ENCODE data around the gene HSPH1.
"Not testable (repeated sequence)": the region's sequence is repeated elsewhere in the genome, so short reads cannot be mapped to it uniquely, and the experiment has no call there.

Gene HSPH1

GRCh38 chr13:31191748-31192147, 30.0 kb upstream of the HSPH1 start:
- no peak overlapping the region for H3K27ac Mint-ChIP-seq
- no peaks in the 10 kb centered on the region for H3K4me1 Mint-ChIP-seq
- H3K27me3 Mint-ChIP-seq: peaks cover 8% of the 10 kb centered on the region
- no peak overlapping the region for H3K4me3 Mint-ChIP-seq
- DNase-seq (no peak), ATAC-seq (no peak)
- no peaks in the 10 kb centered on the region for H3K9me3 Mint-ChIP-seq
- H3K36me3 Mint-ChIP-seq (ENCODE audit: low read depth): no peaks in the 10 kb centered on the region

DNA sequence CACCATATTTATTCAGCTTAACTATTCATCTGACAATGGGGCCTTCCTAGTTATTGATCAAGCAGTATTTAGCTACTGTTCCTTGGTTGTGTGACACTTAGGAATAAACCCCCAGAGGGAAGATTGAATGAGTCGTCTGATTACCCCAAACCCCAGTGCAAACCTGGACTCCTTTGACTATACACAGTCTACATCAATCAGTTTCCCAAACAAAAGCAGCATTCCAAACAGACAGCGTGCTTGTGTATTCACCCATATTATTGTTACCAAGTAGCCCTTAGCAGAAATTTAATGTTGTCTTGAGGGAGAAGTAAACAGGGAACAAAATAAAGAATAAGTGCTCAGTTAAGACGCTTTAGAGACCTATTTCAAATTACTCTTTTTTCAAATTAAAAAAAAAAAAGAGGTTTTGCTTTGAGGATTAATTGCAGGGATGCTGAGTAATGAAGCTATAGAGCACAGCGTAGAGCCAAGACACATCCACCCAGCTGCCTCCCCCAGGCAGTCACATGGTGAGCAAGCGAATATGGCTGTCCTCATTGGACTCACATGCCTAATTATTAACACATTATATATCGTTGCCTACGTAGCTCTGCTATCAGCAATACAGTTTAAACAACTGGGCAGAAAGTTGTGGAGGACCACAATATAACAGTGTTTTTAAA, 23.4 kb upstream of the HSPH1 start:
- Mint-ChIP-seq H3K27me3 (peaks cover 4% of the 10 kb centered on the region), H3K27ac (no peak overlapping the region), H3K9me3 (no peaks in the 10 kb centered on the region), H3K4me1 (no peaks in the 10 kb centered on the region), H3K4me3 (no peak overlapping the region), H3K36me3 (ENCODE audit: low read depth) (no peaks in the 10 kb centered on the region)
- DNase-seq: no peak
- no peak for ATAC-seq

GRCh38 chr13:31184451-31184850, 22.7 kb upstream of the HSPH1 start:
- no peak for ATAC-seq
- Mint-ChIP-seq H3K4me1 (no peaks in the 10 kb centered on the region), H3K9me3 (no peaks in the 10 kb centered on the region), H3K27me3 (peaks cover 2% of the 10 kb centered on the region), H3K4me3 (no peak overlapping the region), H3K27ac (no peak overlapping the region), H3K36me3 (ENCODE audit: low read depth) (no peaks in the 10 kb centered on the region)
- no peak for DNase-seq

DNA sequence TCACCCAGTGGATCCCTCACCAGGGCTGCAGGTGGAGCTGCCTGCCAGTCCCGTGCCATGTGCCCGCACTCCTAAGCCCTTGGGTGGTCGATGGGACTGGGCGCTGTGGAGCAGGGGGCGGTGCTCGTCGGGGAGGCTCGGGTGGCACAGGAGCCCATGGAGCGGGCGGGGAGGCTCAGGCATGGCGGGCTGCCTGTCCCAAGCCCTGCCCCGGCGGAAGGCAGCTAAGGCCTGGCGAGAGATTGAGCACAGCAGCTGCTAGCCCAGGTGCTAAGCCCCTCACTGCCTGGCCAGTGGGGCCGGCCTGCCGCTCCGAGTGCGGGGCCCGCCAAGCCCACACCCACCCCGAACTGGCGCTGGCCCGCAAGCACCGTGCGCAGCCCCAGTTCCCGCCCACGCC, 21.3 kb upstream of the HSPH1 start:
- DNase-seq (no peak), ATAC-seq (no peak)
- Mint-ChIP-seq H3K9me3 (no peaks in the 10 kb centered on the region), H3K4me1 (peaks cover 3% of the 10 kb centered on the region), H3K27ac (no peak overlapping the region), H3K4me3 (no peak overlapping the region), H3K36me3 (ENCODE audit: low read depth) (no peaks in the 10 kb centered on the region), H3K27me3 (no peaks in the 10 kb centered on the region)

DNA sequence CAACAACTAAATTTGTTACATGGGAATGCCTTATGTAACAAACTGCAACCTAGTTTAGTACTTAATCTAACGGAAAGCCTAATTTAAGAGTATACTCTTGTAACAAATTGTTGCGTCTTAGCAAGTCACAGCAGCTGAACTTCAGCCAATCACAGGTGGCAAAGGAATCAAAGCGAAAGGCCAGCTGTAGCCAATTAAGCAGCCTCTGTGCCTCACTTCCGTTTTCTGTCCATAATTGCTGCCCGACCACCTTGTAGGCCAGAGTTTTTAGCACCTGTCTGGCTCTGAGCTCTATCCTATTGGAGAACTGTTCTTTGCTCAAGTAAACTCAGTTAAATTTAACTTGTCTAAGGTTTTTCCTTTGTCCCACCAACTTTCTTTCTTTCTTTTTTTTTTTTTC, 18.1 kb upstream of the HSPH1 start:
- H3K27me3 Mint-ChIP-seq: no peaks in the 10 kb centered on the region
- no peaks in the 10 kb centered on the region for H3K36me3 Mint-ChIP-seq (ENCODE audit: low read depth)
- no peak overlapping the region for H3K27ac Mint-ChIP-seq
- no peak for DNase-seq
- no peak overlapping the region for H3K4me3 Mint-ChIP-seq
- no peak for ATAC-seq
- H3K9me3 Mint-ChIP-seq: peaks cover 6% of the 10 kb centered on the region
- peaks cover 4% of the 10 kb centered on the region for H3K4me1 Mint-ChIP-seq

DNA sequence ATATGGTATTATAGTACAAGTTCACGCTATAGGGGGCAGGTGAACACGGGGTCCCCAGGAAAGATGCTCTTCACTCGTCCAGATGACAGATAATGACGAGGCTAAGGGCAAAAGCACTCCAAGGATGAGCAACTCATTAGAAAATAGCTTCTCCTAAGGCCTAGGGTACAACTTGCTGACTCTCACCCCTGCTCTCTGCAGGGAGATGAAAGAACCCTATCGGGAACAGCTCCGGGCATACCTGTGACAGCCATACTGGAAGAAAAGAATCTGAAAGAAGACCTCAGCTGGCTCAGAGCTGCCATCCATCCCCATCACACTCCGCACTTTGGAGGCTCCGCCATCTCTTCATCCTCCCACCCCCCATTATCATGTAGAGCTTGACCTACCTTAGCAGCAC, 17.5 kb upstream of the HSPH1 start:
- Mint-ChIP-seq H3K4me3 (no peak overlapping the region), H3K27me3 (no peaks in the 10 kb centered on the region), H3K27ac (no peak overlapping the region), H3K4me1 (peaks cover 4% of the 10 kb centered on the region), H3K36me3 (ENCODE audit: low read depth) (no peaks in the 10 kb centered on the region), H3K9me3 (peaks cover 6% of the 10 kb centered on the region)
- ATAC-seq (no peak), DNase-seq (no peak)

DNA sequence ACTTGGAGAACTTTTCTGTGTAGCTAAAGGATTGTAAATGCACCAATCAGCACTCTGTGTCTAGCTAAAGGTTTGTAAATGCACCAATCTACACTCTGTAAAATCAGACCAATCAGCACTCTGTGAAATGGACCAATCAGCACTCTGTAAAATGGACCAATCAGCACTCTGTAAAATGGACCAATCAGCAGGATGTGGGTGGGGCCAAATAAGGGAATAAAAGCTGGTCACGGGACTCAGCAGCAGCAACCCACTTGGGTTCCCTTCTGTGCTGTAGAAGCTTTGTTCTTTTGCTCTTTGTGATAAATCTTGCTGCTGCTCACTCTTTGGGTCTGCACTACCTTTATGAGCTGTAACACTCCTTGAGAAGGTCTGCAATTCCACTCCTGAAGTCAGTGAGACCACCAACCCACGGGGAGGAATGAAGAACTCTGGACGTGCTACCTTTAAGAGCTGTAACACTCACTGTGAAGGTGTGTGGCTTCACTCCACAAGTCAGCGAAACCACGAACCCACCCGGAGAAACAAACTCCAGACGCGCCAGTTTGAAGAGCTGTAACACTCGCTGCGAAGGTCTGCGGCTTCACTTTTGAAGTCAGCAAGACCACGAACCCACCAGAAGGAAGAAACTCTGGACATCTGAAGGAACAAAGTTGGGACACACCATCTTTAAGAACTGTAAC, 16.2 kb upstream of the HSPH1 start:
- DNase-seq; H3K4me3 Mint-ChIP-seq; ATAC-seq; H3K27ac Mint-ChIP-seq; H3K36me3 Mint-ChIP-seq (ENCODE audit: low read depth); H3K27me3 Mint-ChIP-seq; H3K9me3 Mint-ChIP-seq; H3K4me1 Mint-ChIP-seq: not testable (repeated sequence)

DNA sequence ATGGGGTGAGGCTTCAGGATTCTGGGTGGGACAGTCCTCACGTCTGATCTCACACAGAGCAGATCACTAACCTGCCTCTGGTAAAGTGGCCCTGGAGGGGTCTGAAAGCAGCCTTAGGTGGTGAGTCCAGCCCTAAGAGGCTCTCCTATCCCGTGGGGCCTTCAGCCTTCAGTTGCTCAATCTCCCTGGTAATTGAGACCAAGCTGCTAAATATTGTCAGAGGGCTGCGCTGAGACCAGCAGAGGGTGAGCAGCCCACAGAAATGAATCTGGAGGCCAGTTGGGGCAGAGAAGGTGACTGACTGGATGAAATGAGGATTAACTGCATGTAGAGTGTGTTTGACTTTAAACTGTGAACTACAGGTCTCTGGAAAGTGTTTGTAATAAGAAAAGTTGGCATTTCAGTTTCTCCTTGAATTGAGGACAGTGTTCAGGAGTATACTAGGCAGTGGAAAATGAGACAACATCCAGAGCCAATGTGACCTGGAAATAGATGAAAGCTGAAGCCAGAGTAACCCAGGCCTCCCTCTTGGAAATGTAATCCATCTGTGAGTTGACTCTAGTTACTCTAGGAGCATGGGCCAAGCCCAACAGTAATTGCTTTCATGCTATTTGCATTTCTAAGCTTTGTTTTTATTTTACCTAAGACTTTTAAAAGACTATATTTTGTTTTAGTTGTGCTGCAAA, 14.3 kb upstream of the HSPH1 start:
- Mint-ChIP-seq H3K9me3 (peaks cover 6% of the 10 kb centered on the region), H3K27me3 (no peaks in the 10 kb centered on the region), H3K4me1 (peaks cover 4% of the 10 kb centered on the region), H3K4me3 (no peak overlapping the region), H3K36me3 (ENCODE audit: low read depth) (no peaks in the 10 kb centered on the region), H3K27ac (no peak overlapping the region)
- DNase-seq: no peak
- no peak for ATAC-seq

GRCh38 chr13:31174018-31174417, 12.3 kb upstream of the HSPH1 start:
- Mint-ChIP-seq H3K4me3 (no peak overlapping the region), H3K4me1 (peaks cover 4% of the 10 kb centered on the region), H3K27me3 (no peaks in the 10 kb centered on the region), H3K9me3 (peaks cover 6% of the 10 kb centered on the region), H3K27ac (no peak overlapping the region), H3K36me3 (ENCODE audit: low read depth) (no peaks in the 10 kb centered on the region)
- DNase-seq: no peak
- ATAC-seq: no peak

DNA sequence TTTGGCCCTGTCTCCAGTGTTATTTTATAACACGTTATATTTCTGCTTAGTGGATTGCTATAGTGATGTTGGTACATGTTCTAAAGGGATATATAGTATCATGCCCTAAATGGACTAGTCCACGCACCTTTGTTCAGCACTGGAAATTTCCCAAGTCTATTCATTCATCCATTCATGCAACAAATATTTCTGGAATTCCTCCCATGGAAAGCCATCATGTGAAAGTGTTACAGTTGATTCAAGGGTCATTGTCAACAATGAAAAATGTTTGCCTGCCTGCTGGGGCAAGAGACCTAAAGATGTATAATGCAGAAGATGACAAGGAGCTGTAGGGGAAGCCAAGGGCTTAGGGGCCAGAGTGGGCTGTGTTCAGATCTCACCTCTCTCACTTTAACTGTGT, 10.8 kb upstream of the HSPH1 start:
- ATAC-seq (no peak), DNase-seq (no peak)
- no peak overlapping the region for H3K4me3 Mint-ChIP-seq
- H3K4me1 Mint-ChIP-seq: peaks cover 4% of the 10 kb centered on the region
- no peaks in the 10 kb centered on the region for H3K27me3 Mint-ChIP-seq
- H3K36me3 Mint-ChIP-seq (ENCODE audit: low read depth): no peaks in the 10 kb centered on the region
- H3K9me3 Mint-ChIP-seq: peaks cover 6% of the 10 kb centered on the region
- no peak overlapping the region for H3K27ac Mint-ChIP-seq

DNA sequence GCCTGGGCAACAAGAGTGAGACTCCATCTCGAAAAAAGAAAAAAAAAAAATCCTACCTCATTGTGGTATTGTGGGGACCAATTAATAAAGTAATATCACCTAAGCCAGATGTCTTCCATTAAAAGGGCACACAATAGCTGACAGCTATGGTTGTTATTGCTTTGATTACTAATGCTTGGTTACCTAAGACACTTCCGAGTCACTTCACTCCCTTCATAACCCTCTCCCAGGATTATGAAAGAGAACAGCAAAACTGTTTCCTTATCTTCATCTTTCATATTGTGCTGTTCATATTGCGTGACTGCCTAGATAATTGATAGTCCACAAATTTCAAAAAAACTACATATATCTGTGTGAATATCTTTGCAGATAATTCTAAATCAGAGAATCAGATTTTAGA, 10.3 kb upstream of the HSPH1 start:
- H3K4me1 Mint-ChIP-seq: peaks cover 6% of the 10 kb centered on the region
- no peaks in the 10 kb centered on the region for H3K36me3 Mint-ChIP-seq (ENCODE audit: low read depth)
- H3K4me3 Mint-ChIP-seq: no peak overlapping the region
- no peak for ATAC-seq
- no peak overlapping the region for H3K27ac Mint-ChIP-seq
- peaks cover under 1% of the 10 kb centered on the region for H3K9me3 Mint-ChIP-seq
- no peaks in the 10 kb centered on the region for H3K27me3 Mint-ChIP-seq
- no peak for DNase-seq

DNA sequence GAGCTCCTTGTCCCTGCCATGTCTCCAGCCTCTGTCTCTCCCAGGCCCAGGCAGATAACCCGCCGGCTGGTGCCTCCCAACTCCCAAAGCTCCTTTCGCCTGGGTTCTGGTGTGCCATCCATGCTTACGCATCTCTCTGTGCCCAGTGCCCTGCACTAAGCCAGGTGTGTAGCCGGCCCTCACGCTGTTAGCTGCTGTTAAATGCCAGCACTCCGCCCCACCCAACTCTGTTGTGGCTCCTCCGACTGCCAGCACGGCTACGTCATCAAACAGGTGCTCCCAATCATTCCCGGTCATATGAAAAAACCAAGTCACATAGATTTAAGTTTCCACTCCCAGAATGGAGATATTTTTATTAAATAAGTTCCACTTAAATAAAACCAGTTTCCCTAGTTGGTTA, 7.0 kb upstream of the HSPH1 start:
- Mint-ChIP-seq H3K27me3 (no peaks in the 10 kb centered on the region), H3K36me3 (ENCODE audit: low read depth) (no peaks in the 10 kb centered on the region), H3K4me3 (no peak overlapping the region), H3K27ac (no peak overlapping the region), H3K4me1 (peaks cover 6% of the 10 kb centered on the region), H3K9me3 (no peaks in the 10 kb centered on the region)
- no peak for ATAC-seq
- DNase-seq: no peak

DNA sequence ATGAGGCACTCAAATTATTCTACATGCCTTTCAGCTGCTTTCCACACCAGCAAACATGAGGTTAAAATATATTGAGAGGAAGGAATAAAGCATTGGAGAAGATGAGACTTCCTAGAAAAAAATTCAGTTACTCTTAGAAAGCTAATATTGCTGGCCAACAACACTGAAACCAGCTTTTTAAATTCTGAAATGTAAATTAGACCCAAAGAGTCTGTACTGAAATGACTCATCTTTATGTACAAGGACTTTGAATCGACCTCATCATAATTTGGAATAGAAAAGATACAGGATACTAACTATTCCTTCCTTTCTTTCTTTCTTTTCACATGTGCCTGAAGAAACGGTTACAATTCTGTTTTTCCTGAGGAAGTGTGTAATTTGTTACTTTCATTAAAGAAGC, 6.5 kb upstream of the HSPH1 start:
- Mint-ChIP-seq H3K4me3 (no peak overlapping the region), H3K27me3 (no peaks in the 10 kb centered on the region), H3K27ac (no peak overlapping the region), H3K36me3 (ENCODE audit: low read depth) (no peaks in the 10 kb centered on the region), H3K9me3 (no peaks in the 10 kb centered on the region), H3K4me1 (peaks cover 9% of the 10 kb centered on the region)
- ATAC-seq (no peak), DNase-seq (no peak)

DNA sequence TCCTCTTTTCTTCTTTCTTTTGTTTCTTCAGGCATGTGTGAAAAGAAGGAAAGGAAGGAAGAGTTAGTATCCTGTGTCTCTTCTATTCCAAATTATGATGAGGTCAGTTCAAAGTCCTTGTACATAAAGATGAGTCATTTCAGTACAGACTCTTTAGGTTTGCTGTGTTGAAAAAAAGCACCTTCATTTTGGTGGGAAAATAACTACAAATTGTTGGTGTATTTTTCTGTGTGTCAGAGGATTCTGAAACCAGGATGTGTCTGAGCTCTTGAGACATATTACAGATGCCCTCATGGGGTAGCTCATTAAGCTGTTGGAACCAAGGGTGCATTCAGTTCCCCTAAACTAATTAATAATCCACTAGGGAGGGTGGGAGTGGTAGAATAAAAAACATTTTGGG, 5.8 kb upstream of the HSPH1 start:
- Mint-ChIP-seq H3K4me1 (peaks cover 15% of the 10 kb centered on the region), H3K9me3 (no peaks in the 10 kb centered on the region), H3K4me3 (no peak overlapping the region), H3K27ac (no peak overlapping the region), H3K27me3 (no peaks in the 10 kb centered on the region), H3K36me3 (ENCODE audit: low read depth) (no peaks in the 10 kb centered on the region)
- DNase-seq (no peak), ATAC-seq (peak; percentile 12)

DNA sequence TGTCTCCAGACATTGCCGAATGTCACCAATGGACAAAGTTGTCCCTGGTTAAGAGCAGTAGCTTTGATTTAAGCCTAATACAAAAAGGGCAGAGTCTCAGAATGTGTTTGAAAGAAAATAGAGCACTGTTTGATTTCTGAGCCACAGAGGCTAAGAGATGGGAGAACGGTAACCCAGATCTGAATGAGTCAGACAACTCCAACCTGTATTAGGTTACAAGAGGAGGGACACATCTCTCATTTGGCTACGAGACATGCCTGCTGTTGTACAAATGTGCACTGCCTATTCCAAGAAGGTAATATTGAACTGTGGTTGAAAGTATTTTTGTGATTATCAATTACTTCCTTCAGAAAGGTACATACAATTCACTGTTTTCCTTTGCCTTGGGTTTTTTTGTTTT, 4.9 kb upstream of the HSPH1 start:
- Mint-ChIP-seq H3K36me3 (ENCODE audit: low read depth) (peaks cover 4% of the 10 kb centered on the region), H3K27ac (no peak overlapping the region), H3K4me1 (peaks cover 23% of the 10 kb centered on the region), H3K4me3 (no peak overlapping the region), H3K27me3 (no peaks in the 10 kb centered on the region), H3K9me3 (no peaks in the 10 kb centered on the region)
- ATAC-seq (no peak), DNase-seq (no peak)

All from activated naive CD8-positive, alpha-beta T cell treated with anti-CD3 and anti-CD28 coated beads, Interleukin-2, amount 50 U/mL, for 24 hours (primary cell).